Measurements from ENCODE around the gene SYPL1. TPM values are rescaled to one million over a fixed set of nuclear protein-coding genes. Genes with fewer than 3 reads are reported as not detected.

The SYPL1 gene
- polyA plus RNA-seq, 1 of the 3 experiments (the other 2 are of a cell fraction): 72.4 TPM

DNA sequence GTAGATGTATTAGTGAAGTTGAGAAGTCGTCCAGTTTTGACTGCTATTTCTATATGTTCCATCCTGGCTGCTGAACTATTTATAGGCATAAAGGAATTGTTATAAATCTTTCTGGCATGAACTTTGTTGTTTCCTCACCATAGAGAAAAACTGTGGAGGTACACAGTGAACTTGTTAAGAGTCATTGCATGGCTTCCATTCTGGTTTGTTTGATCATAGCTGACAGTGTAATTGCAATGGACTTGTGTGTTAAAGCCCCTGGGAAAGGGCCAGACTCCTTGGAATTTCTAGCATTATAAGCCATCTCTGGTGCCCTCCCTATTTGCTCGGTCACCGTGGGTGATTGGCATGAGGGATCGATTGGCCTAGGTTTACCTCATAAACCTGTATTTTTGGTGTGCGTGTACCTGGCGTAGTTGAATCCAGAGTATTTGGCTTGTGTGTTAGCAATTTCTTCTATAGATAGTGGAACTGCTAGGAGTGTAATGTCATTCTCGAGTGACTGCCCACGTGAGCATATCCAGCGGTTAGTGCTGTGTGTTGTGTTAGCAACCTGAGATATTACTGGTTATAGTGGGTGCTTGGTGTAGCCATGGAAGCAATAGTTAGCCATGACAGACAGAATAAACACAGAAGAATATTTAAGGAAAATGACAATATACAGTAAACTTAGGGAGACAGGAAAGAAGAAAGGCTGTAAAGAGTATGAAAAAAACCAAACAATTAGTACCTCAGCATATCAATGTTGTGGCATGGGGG, 5.9 kb upstream of the SYPL1 start:
- H3K79me2 ChIP-seq (ENCODE audit: insufficient read depth): no peaks in the 10 kb centered on the region
- no peaks in the 10 kb centered on the region for H3K36me3 ChIP-seq (replicated peaks in 1 of 2; ENCODE audit: control insufficient read depth in 1 of 2, insufficient read depth in 2 of 2, low read length in 1 of 2)
- POLR2A ChIA-PET: no interaction called here
- CTCF ChIA-PET: interaction anchor here (0.8 to 2.1 kb wide), 3 partner anchors 36 to 76 kb away, joined by 3 to 5 read pairs (median 5); no protein-coding TSS in a partner anchor
- DNase-seq: no peak
- 86% methylated on average over 9 of the region's 9 CpGs for WGBS (ENCODE audit: low lambda C conversion rate)
- no peaks in the 10 kb centered on the region for H3K9me3 ChIP-seq
- no peak overlapping the region for H3K9ac ChIP-seq
- no peak overlapping the region for H2AFZ ChIP-seq (ENCODE audit: low read depth)
- H3K4me1 ChIP-seq (ENCODE audit: control insufficient read depth in 1 of 2, insufficient read depth in 2 of 2, low read depth in 1 of 2, low read length in 1 of 2): peaks cover 0 to under 1% of the 10 kb centered on the region in 2 experiments; a peak in 1 of 4 replicates
- H4K20me1 ChIP-seq (ENCODE audit: insufficient read depth): no peaks in the 10 kb centered on the region
- H3K27ac ChIP-seq (ENCODE audit: low read depth in 2 of 2, low read length in 1 of 2): no peak overlapping the region
- H3K4me2 ChIP-seq: no peak overlapping the region
- no peak overlapping the region for H3K4me3 ChIP-seq (ENCODE audit: low read depth in 2 of 2, low read length in 1 of 2)
- TF ChIP-seq RAD21 (IDR thresholded peaks at IDR 0.05; ENCODE audit: low read length) (no peak), TAF1 (IDR thresholded peaks at IDR 0.05; ENCODE audit: borderline replicate concordance, low read depth, low read length) (no peak), GATA2 (CRISPR knock-in tag; IDR thresholded peaks at IDR 0.05) (no peak), TCF12 (IDR thresholded peaks at IDR 0.05) (no peak), NFIC (IDR thresholded peaks at IDR 0.05; ENCODE audit: borderline replicate concordance) (no peak), MXI1 (IDR thresholded peaks at IDR 0.05; ENCODE audit: low read depth, low read length) (no peak), FOXJ3 (CRISPR knock-in tag; IDR thresholded peaks at IDR 0.05) (no peak), SIN3A (IDR thresholded peaks at IDR 0.05; ENCODE audit: borderline replicate concordance, low read depth, low read length) (no peak), POLR2AphosphoS5 (IDR thresholded peaks at IDR 0.05; ENCODE audit: low read depth, low read length) (no peak), RFX5 (IDR thresholded peaks at IDR 0.05; ENCODE audit: low read length) (no peak), TEAD4 (IDR thresholded peaks at IDR 0.05; ENCODE audit: borderline replicate concordance, insufficient read depth) (no peak), EZH2phosphoT487 (IDR thresholded peaks at IDR 0.05; ENCODE audit: borderline replicate concordance, low read depth) (no peak), YY1 (IDR thresholded peaks at IDR 0.05; ENCODE audit: low read depth) (no peak)
- TF ChIP-seq, protein P1, sequence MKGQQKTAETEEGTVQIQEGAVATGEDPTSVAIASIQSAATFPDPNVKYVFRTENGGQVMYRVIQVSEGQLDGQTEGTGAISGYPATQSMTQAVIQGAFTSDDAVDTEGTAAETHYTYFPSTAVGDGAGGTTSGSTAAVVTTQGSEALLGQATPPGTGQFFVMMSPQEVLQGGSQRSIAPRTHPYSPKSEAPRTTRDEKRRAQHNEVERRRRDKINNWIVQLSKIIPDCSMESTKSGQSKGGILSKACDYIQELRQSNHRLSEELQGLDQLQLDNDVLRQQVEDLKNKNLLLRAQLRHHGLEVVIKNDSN (IDR thresholded peaks at IDR 0.05; ENCODE audit: borderline replicate concordance, low read depth): no peak
- TF ChIP-seq, protein P2, sequence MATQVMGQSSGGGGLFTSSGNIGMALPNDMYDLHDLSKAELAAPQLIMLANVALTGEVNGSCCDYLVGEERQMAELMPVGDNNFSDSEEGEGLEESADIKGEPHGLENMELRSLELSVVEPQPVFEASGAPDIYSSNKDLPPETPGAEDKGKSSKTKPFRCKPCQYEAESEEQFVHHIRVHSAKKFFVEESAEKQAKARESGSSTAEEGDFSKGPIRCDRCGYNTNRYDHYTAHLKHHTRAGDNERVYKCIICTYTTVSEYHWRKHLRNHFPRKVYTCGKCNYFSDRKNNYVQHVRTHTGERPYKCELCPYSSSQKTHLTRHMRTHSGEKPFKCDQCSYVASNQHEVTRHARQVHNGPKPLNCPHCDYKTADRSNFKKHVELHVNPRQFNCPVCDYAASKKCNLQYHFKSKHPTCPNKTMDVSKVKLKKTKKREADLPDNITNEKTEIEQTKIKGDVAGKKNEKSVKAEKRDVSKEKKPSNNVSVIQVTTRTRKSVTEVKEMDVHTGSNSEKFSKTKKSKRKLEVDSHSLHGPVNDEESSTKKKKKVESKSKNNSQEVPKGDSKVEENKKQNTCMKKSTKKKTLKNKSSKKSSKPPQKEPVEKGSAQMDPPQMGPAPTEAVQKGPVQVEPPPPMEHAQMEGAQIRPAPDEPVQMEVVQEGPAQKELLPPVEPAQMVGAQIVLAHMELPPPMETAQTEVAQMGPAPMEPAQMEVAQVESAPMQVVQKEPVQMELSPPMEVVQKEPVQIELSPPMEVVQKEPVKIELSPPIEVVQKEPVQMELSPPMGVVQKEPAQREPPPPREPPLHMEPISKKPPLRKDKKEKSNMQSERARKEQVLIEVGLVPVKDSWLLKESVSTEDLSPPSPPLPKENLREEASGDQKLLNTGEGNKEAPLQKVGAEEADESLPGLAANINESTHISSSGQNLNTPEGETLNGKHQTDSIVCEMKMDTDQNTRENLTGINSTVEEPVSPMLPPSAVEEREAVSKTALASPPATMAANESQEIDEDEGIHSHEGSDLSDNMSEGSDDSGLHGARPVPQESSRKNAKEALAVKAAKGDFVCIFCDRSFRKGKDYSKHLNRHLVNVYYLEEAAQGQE (IDR thresholded peaks at IDR 0.05; ENCODE audit: low read depth, low read length): no peak
- TF ChIP-seq, protein P3, sequence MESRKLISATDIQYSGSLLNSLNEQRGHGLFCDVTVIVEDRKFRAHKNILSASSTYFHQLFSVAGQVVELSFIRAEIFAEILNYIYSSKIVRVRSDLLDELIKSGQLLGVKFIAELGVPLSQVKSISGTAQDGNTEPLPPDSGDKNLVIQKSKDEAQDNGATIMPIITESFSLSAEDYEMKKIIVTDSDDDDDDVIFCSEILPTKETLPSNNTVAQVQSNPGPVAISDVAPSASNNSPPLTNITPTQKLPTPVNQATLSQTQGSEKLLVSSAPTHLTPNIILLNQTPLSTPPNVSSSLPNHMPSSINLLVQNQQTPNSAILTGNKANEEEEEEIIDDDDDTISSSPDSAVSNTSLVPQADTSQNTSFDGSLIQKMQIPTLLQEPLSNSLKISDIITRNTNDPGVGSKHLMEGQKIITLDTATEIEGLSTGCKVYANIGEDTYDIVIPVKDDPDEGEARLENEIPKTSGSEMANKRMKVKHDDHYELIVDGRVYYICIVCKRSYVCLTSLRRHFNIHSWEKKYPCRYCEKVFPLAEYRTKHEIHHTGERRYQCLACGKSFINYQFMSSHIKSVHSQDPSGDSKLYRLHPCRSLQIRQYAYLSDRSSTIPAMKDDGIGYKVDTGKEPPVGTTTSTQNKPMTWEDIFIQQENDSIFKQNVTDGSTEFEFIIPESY (IDR thresholded peaks at IDR 0.05; ENCODE audit: borderline replicate concordance, low read depth): no peak
- TF ChIP-seq, protein P4, sequence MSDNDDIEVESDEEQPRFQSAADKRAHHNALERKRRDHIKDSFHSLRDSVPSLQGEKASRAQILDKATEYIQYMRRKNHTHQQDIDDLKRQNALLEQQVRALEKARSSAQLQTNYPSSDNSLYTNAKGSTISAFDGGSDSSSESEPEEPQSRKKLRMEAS (IDR thresholded peaks at IDR 0.05; ENCODE audit: low read depth): no peak
- TF ChIP-seq, protein P5, sequence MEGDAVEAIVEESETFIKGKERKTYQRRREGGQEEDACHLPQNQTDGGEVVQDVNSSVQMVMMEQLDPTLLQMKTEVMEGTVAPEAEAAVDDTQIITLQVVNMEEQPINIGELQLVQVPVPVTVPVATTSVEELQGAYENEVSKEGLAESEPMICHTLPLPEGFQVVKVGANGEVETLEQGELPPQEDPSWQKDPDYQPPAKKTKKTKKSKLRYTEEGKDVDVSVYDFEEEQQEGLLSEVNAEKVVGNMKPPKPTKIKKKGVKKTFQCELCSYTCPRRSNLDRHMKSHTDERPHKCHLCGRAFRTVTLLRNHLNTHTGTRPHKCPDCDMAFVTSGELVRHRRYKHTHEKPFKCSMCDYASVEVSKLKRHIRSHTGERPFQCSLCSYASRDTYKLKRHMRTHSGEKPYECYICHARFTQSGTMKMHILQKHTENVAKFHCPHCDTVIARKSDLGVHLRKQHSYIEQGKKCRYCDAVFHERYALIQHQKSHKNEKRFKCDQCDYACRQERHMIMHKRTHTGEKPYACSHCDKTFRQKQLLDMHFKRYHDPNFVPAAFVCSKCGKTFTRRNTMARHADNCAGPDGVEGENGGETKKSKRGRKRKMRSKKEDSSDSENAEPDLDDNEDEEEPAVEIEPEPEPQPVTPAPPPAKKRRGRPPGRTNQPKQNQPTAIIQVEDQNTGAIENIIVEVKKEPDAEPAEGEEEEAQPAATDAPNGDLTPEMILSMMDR (IDR thresholded peaks at IDR 0.05): no peak
- H3K9me2 ChIP-seq: no peaks in the 10 kb centered on the region
- H3F3A ChIP-seq (replicated peaks; ENCODE audit: insufficient read depth): no peaks in the 10 kb centered on the region
- H3K27me3 ChIP-seq (ENCODE audit: insufficient read depth): no peaks in the 10 kb centered on the region

All from SK-N-SH (cell line).